PC-9 (cell line): Measurements from ENCODE around the gene RASAL2. TPM values are rescaled to one million over a fixed set of nuclear protein-coding genes. Genes with fewer than 3 reads are reported as not detected.

Source experiments
- BruUV-seq: library from RNA; stranded (reverse); fragments of 400-500 nt; replicated peaks from 2 replicates; lab custom pipeline; 2021; lab: Mats Ljungman, UMichigan
- CTCF ChIA-PET: fragments of 300-600 bp; sonication (Branson Sonifier 250); formaldehyde crosslinking; loops from one replicate; lab custom pipeline; 2022; ENCODE audit warnings: antibody characterized with exemption; lab: Charles Lee
- POLR2A ChIA-PET: fragments of 300-600 bp; sonication (Branson Sonifier 250); formaldehyde crosslinking; loops from one replicate; lab custom pipeline; 2022; ENCODE audit warnings: antibody characterized with exemption; ENCODE audit not compliant: unreplicated experiment; lab: Charles Lee
- DNase-seq, 2 experiments: peaks; one replicate each; pipeline versions ENCODE4 v3.0.0 to v3.0.0-alpha.2; 2015 to 2022; ENCODE audit warnings: mixed read lengths in 1 of 2
- H2AFZ ChIP-seq: fragments of 200-600 bp; sonication (generic); 2 replicates; pipeline ENCODE4 v1.8.1; 2017; ENCODE audit warnings: antibody characterized with exemption
- H3F3A ChIP-seq: fragments of 200-600 bp; sonication (generic); 2 replicates; pipeline ENCODE4 v1.8.1; 2017; ENCODE audit warnings: antibody characterized with exemption, mild to moderate bottlenecking, low read depth; ENCODE audit not compliant: insufficient read depth
- H3K27ac ChIP-seq: fragments of 200-600 bp; sonication (generic); 2 replicates; pipeline ENCODE4 v1.6.1; 2016; ENCODE audit warnings: mixed run types
- H3K27me3 ChIP-seq: fragments of 200-600 bp; sonication (generic); 2 replicates; pipeline ENCODE4 v1.6.1; 2016; ENCODE audit warnings: low read depth, mixed run types; ENCODE audit not compliant: insufficient read depth
- H3K36me3 ChIP-seq: fragments of 200-600 bp; sonication (generic); 2 replicates; pipeline ENCODE4 v1.6.1; 2016; ENCODE audit warnings: low read depth, mixed run types
- H3K4me1 ChIP-seq: fragments of 200-600 bp; sonication (generic); replicated peaks from 2 replicates; pipeline ENCODE4 v1.6.1; 2016; ENCODE audit warnings: mixed run types; ENCODE audit not compliant: insufficient read depth
- H3K4me2 ChIP-seq: fragments of 200-600 bp; sonication (generic); 2 replicates; pipeline ENCODE4 v1.6.1; 2017; ENCODE audit warnings: mixed run types
- H3K4me3 ChIP-seq: fragments of 200-600 bp; sonication (generic); 2 replicates; pipeline ENCODE4 v1.6.1; 2016; ENCODE audit warnings: mixed run types
- H3K79me2 ChIP-seq: fragments of 200-600 bp; sonication (generic); 2 replicates; pipeline ENCODE4 v1.6.1; 2017; ENCODE audit warnings: low read depth, mixed run types
- H3K9me2 ChIP-seq: fragments of 200-600 bp; sonication (generic); 2 replicates; pipeline ENCODE4 v1.8.1; 2017; ENCODE audit warnings: mild to moderate bottlenecking; ENCODE audit not compliant: insufficient read depth
- H3K9me3 ChIP-seq: fragments of 200-600 bp; sonication (generic); 2 replicates; pipeline ENCODE4 v1.8.1; 2016; ENCODE audit warnings: low read depth; ENCODE audit not compliant: insufficient read depth
- H4K20me1 ChIP-seq: fragments of 200-600 bp; sonication (generic); 2 replicates; pipeline ENCODE4 v1.8.1; 2017; ENCODE audit not compliant: insufficient read depth
- CTCF ChIP-seq: fragments of 200-600 bp; sonication (generic); conservative IDR thresholded peaks from 2 replicates; pipeline ENCODE4 v1.6.1; 2017; ENCODE audit warnings: mixed run types, antibody characterized with exemption, mild to moderate bottlenecking, moderate library complexity
- EZH2 ChIP-seq: fragments of 200-600 bp; sonication (generic); IDR thresholded peaks from 2 replicates; pipeline ENCODE4 v1.8.0; 2017; ENCODE audit warnings: antibody characterized with exemption, low read depth
- intact Hi-C: fragments of 100-400 bp; cut with micrococcal nuclease; formaldehyde crosslinking; loops from one replicate; pipeline ENCODE4 v1.10.0; 2022; ENCODE audit not compliant: unreplicated experiment
- total RNA-seq: library from RNA; stranded (reverse); gene quantifications from 2 replicates; pipeline ENCODE4 v1.2.3, GENCODE V29; 2021

Gene RASAL2
- total RNA-seq, 1 experiment from 2014 or later = 54.1 TPM

DNA sequence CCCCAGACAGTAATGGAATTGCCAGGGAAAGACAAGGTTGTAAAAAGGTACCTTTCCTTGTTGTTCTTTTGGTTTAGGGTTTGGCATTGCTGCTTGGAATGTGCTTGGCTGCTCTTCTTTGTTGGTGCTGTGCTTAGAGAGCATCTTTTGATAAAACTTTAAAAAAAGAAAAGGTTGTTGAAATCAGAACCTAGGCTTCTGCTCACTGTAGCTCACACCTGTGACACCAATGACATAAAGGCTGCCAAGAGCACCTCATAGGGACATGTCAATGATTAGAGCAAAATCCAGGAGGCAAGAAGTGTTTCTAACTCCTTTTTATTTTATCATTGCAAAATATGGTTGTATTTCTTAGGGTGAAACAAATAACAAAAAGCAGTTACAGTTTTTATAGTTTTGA is 373.9 kb downstream of the RASAL2 start:
- H3K4me3 ChIP-seq = no peak overlapping the region
- H3K79me2 ChIP-seq = no peaks in the 10 kb centered on the region
- H3K27me3 ChIP-seq = no peaks in the 10 kb centered on the region
- H2AFZ ChIP-seq = no peak overlapping the region
- no peaks in the 10 kb centered on the region for H3K4me1 ChIP-seq
- no peaks in the 10 kb centered on the region for H3K9me2 ChIP-seq
- no peaks in the 10 kb centered on the region for H3K9me3 ChIP-seq
- peaks cover 20% of the 10 kb centered on the region for H3K36me3 ChIP-seq
- no peak for DNase-seq
- no peaks in the 10 kb centered on the region for H3F3A ChIP-seq
- ChIA-PET POLR2A (no interaction called here), CTCF (no interaction called here)
- no peak for TF ChIP-seq EZH2
- TF ChIP-seq CTCF = no peak
- H3K4me2 ChIP-seq = no peak overlapping the region
- intact Hi-C loops = no loop called here
- H3K27ac ChIP-seq = no peak overlapping the region
- BruUV-seq = no TSS peak
- no peaks in the 10 kb centered on the region for H4K20me1 ChIP-seq

DNA sequence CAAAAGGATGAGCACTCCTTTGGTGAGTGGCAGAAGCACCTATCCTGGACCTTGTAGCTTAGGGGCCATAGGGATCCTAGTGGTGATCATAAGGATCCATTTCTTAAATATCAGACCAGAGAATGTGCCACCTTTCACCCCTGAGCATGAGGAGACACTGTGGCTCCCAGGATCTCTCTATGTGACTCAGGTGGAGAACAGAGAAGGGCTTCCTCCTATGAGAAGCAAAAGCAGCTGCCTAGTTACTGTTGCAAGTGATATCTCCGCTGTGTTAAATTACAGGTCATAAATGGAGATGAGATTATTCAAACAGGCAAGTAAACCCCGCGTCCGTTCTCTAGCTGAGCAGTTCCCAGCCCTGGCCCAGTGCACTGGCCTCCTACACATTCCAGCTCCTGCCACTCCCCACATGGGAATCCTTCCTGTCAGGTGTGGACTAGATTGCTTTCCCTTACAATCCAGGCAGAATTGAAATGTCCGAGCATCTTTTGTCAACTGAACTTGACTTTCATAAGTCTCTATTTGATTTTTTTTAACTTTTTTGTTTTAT is 376.6 kb downstream of the RASAL2 start:
- no peak for DNase-seq
- no peak overlapping the region for H3K4me2 ChIP-seq
- CTCF ChIA-PET = no interaction called here
- BruUV-seq = no TSS peak
- no peak overlapping the region for H3K27ac ChIP-seq
- H2AFZ ChIP-seq = no peak overlapping the region
- no peak for TF ChIP-seq EZH2
- TF ChIP-seq CTCF = no peak
- H3K4me1 ChIP-seq = no peaks in the 10 kb centered on the region
- intact Hi-C loops = no loop called here
- H3K9me3 ChIP-seq = no peaks in the 10 kb centered on the region
- H3F3A ChIP-seq = no peaks in the 10 kb centered on the region
- H3K79me2 ChIP-seq = no peaks in the 10 kb centered on the region
- H4K20me1 ChIP-seq = no peaks in the 10 kb centered on the region
- POLR2A ChIA-PET = no interaction called here
- H3K9me2 ChIP-seq = no peaks in the 10 kb centered on the region
- H3K27me3 ChIP-seq = no peaks in the 10 kb centered on the region
- no peak overlapping the region for H3K4me3 ChIP-seq
- H3K36me3 ChIP-seq = peaks cover 30% of the 10 kb centered on the region

DNA sequence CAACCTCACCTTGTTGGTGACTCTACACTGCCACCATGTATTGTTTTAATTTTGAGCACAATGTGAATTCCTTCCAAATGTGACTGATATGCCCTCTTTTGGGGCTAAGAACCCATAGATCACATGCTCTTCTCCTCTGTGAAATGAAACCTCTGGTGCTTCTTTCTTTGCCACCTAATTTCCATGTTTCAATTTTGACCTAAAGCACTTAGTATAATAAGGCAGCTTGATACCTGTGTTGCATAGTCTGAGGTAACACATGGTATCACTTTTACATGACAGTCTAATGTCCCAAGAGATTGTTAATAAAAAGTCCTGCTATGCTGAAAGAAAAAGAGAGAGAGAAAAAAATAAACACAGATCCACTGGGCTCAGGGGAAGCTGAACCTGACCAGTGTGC is 378.6 kb downstream of the RASAL2 start:
- no peaks in the 10 kb centered on the region for H3K27me3 ChIP-seq
- H3K4me3 ChIP-seq = no peak overlapping the region
- H3K9me3 ChIP-seq = no peaks in the 10 kb centered on the region
- no peaks in the 10 kb centered on the region for H3K79me2 ChIP-seq
- no peak overlapping the region for H3K27ac ChIP-seq
- CTCF ChIA-PET = no interaction called here
- peaks cover 20% of the 10 kb centered on the region for H3K36me3 ChIP-seq
- H3F3A ChIP-seq = no peaks in the 10 kb centered on the region
- H3K4me2 ChIP-seq = no peak overlapping the region
- TF ChIP-seq CTCF (no peak), EZH2 (no peak)
- no peaks in the 10 kb centered on the region for H3K9me2 ChIP-seq
- POLR2A ChIA-PET = no interaction called here
- no peaks in the 10 kb centered on the region for H4K20me1 ChIP-seq
- no peak overlapping the region for H2AFZ ChIP-seq
- no peak for DNase-seq
- BruUV-seq = no TSS peak
- intact Hi-C loops = no loop called here
- no peaks in the 10 kb centered on the region for H3K4me1 ChIP-seq
